ENCODE measurements around the gene ADGB. TPM values are rescaled to one million over a fixed set of nuclear protein-coding genes. Genes with fewer than 3 reads are reported as not detected.
"Not testable (repeated sequence)": the region's sequence is repeated elsewhere in the genome, so short reads cannot be mapped to it uniquely, and the experiment has no call there.

The ADGB gene
- total RNA-seq, 4 donors from 2014 or later: not detected

- intact Hi-C loops (cut with DNase I; ENCODE audit: low total_unique reads) (no loop called here), in situ Hi-C loops (cut with MboI; ENCODE audit: low sequenced_read_pairs in 4 of 4) (no loop called here)
- Histone ChIP-seq H3K27me3 (no peaks in the 10 kb centered on the region), H3K9me3 (no peaks in the 10 kb centered on the region), H3K4me3 (no peak overlapping the region), H3K36me3 (no peaks in the 10 kb centered on the region), H3K4me1 (no peaks in the 10 kb centered on the region), H3K27ac (no peak overlapping the region)
- ATAC-seq (no peak), DNase-seq (no peak)
- TF ChIP-seq CTCF (IDR thresholded peaks at IDR 0.05 in 4 of 5, conservative IDR thresholded peaks at IDR 0.05 in 1 of 5): no peak
- TF ChIP-seq POLR2A (IDR thresholded peaks at IDR 0.05): no peak
These were observed 38.2 kb upstream of the ADGB start for GRCh38 chr6:146560607-146561006.

- H3K4me3 ChIP-seq; H3K27me3 ChIP-seq; ATAC-seq; H3K4me1 ChIP-seq; DNase-seq; H3K27ac ChIP-seq; H3K9me3 ChIP-seq; in situ Hi-C loops (cut with MboI; ENCODE audit: low sequenced_read_pairs in 4 of 4); intact Hi-C loops (cut with DNase I; ENCODE audit: low total_unique reads); H3K36me3 ChIP-seq: not testable (repeated sequence)
These were observed 32.1 kb upstream of the ADGB start for GRCh38 chr6:146566661-146567060.

GRCh38 chr6:146568619-146569018 lies 30.2 kb upstream of the ADGB start:
- H3K27ac ChIP-seq; H3K9me3 ChIP-seq; intact Hi-C loops (cut with DNase I; ENCODE audit: low total_unique reads); H3K4me3 ChIP-seq; H3K4me1 ChIP-seq; in situ Hi-C loops (cut with MboI; ENCODE audit: low sequenced_read_pairs in 4 of 4); ATAC-seq; H3K27me3 ChIP-seq; DNase-seq; H3K36me3 ChIP-seq: not testable (repeated sequence)

GRCh38 chr6:146574211-146574610 lies 24.6 kb upstream of the ADGB start:
- no peak for DNase-seq
- no peak overlapping the region for H3K27ac ChIP-seq
- in situ Hi-C loops (cut with MboI; ENCODE audit: low sequenced_read_pairs in 4 of 4) (no loop called here), intact Hi-C loops (cut with DNase I; ENCODE audit: low total_unique reads) (no loop called here)
- H3K4me3 ChIP-seq: no peak overlapping the region
- H3K36me3 ChIP-seq: no peaks in the 10 kb centered on the region
- no peak for TF ChIP-seq POLR2A (IDR thresholded peaks at IDR 0.05)
- TF ChIP-seq CTCF (IDR thresholded peaks at IDR 0.05 in 4 of 5, conservative IDR thresholded peaks at IDR 0.05 in 1 of 5): no peak
- H3K4me1 ChIP-seq: no peaks in the 10 kb centered on the region
- H3K9me3 ChIP-seq: no peaks in the 10 kb centered on the region
- no peak for ATAC-seq
- no peaks in the 10 kb centered on the region for H3K27me3 ChIP-seq

GRCh38 chr6:146578054-146578453 lies 20.7 kb upstream of the ADGB start:
- in situ Hi-C loops (cut with MboI; ENCODE audit: low sequenced_read_pairs in 4 of 4): no loop called here
- H3K4me3 ChIP-seq: no peak overlapping the region
- no peak for TF ChIP-seq POLR2A (IDR thresholded peaks at IDR 0.05)
- no peak for TF ChIP-seq CTCF (IDR thresholded peaks at IDR 0.05 in 4 of 5, conservative IDR thresholded peaks at IDR 0.05 in 1 of 5)

GRCh38 chr6:146581968-146582367 lies 16.8 kb upstream of the ADGB start:
- H3K36me3 ChIP-seq: no peaks in the 10 kb centered on the region
- H3K27me3 ChIP-seq: no peaks in the 10 kb centered on the region
- intact Hi-C loops (cut with DNase I; ENCODE audit: low total_unique reads): no loop called here
- no peaks in the 10 kb centered on the region for H3K9me3 ChIP-seq
- in situ Hi-C loops (cut with MboI; ENCODE audit: low sequenced_read_pairs in 4 of 4): no loop called here
- H3K4me1 ChIP-seq: no peaks in the 10 kb centered on the region
- TF ChIP-seq CTCF (IDR thresholded peaks at IDR 0.05 in 4 of 5, conservative IDR thresholded peaks at IDR 0.05 in 1 of 5) (no peak), POLR2A (IDR thresholded peaks at IDR 0.05) (no peak)
- no peak overlapping the region for H3K4me3 ChIP-seq
- H3K27ac ChIP-seq: no peak overlapping the region
- DNase-seq (no peak), ATAC-seq (no peak)

More at GRCh38 chr6:146578054-146578453, 20.7 kb upstream of the ADGB start:
- H3K36me3 ChIP-seq: no peaks in the 10 kb centered on the region
- no peak for DNase-seq
- no peaks in the 10 kb centered on the region for H3K4me1 ChIP-seq
- no peaks in the 10 kb centered on the region for H3K9me3 ChIP-seq
- intact Hi-C loops (cut with DNase I; ENCODE audit: low total_unique reads): no loop called here
- no peak for ATAC-seq
- H3K27me3 ChIP-seq: no peaks in the 10 kb centered on the region
- no peak overlapping the region for H3K27ac ChIP-seq

Measured in gastrocnemius medialis (tissue), 4 donors.